Activated T-cell treated with anti-CD3 and anti-CD28 coated beads, Interleukin-2, amount 50 U/mL, for 24 hours (primary cell): ENCODE measurements around the gene SLC12A3.

Experiments
- DNase-seq: peaks from one replicate; pipeline ENCODE4 v3.0.0-alpha.2; 2020
- H3K27ac Mint-ChIP-seq: 2 replicates; pipeline ENCODE4 v1.8.0; 2020; ENCODE audit warnings: mild to moderate bottlenecking, mixed read lengths
- H3K27me3 Mint-ChIP-seq: 2 replicates; pipeline ENCODE4 v1.8.0; 2020; ENCODE audit warnings: mixed read lengths
- H3K36me3 Mint-ChIP-seq: 2 replicates; pipeline ENCODE4 v1.8.0; 2020; ENCODE audit warnings: low read depth, mixed read lengths
- H3K4me1 Mint-ChIP-seq: 2 replicates; pipeline ENCODE4 v1.8.0; 2020; ENCODE audit warnings: low read depth, mixed read lengths
- H3K4me3 Mint-ChIP-seq: 2 replicates; pipeline ENCODE4 v1.8.0; 2020; ENCODE audit warnings: mild to moderate bottlenecking, moderate library complexity, mixed read lengths
- H3K9me3 Mint-ChIP-seq: 2 replicates; pipeline ENCODE4 v1.8.0; 2020; ENCODE audit warnings: mixed read lengths

Gene SLC12A3

GRCh38 chr16:56941092-56941491 is 76.1 kb downstream of the SLC12A3 start:
- H3K27ac Mint-ChIP-seq, result peak overlapping the region; percentile 96
- no peaks in the 10 kb centered on the region for H3K27me3 Mint-ChIP-seq
- H3K4me1 Mint-ChIP-seq, result peaks cover 93% of the 10 kb centered on the region
- DNase-seq, result no peak
- H3K9me3 Mint-ChIP-seq, result no peaks in the 10 kb centered on the region
- H3K36me3 Mint-ChIP-seq, result peaks cover 97% of the 10 kb centered on the region
- H3K4me3 Mint-ChIP-seq, result no peak overlapping the region

GRCh38 chr16:56941856-56942331 is 76.9 kb downstream of the SLC12A3 start:
- Mint-ChIP-seq H3K27me3 (no peaks in the 10 kb centered on the region), H3K4me1 (peaks cover 91% of the 10 kb centered on the region), H3K9me3 (no peaks in the 10 kb centered on the region), H3K36me3 (peaks cover 97% of the 10 kb centered on the region), H3K4me3 (no peak overlapping the region), H3K27ac (peak overlapping the region; percentile 96)
- DNase-seq, result no peak

GRCh38 chr16:56943761-56944375 is 78.9 kb downstream of the SLC12A3 start:
- Mint-ChIP-seq H3K27me3 (no peaks in the 10 kb centered on the region), H3K9me3 (no peaks in the 10 kb centered on the region), H3K27ac (peak overlapping the region; percentile 96), H3K36me3 (peaks cover 88% of the 10 kb centered on the region), H3K4me1 (peaks cover 75% of the 10 kb centered on the region), H3K4me3 (peak overlapping the region; percentile 62)
- DNase-seq, result no peak

DNA sequence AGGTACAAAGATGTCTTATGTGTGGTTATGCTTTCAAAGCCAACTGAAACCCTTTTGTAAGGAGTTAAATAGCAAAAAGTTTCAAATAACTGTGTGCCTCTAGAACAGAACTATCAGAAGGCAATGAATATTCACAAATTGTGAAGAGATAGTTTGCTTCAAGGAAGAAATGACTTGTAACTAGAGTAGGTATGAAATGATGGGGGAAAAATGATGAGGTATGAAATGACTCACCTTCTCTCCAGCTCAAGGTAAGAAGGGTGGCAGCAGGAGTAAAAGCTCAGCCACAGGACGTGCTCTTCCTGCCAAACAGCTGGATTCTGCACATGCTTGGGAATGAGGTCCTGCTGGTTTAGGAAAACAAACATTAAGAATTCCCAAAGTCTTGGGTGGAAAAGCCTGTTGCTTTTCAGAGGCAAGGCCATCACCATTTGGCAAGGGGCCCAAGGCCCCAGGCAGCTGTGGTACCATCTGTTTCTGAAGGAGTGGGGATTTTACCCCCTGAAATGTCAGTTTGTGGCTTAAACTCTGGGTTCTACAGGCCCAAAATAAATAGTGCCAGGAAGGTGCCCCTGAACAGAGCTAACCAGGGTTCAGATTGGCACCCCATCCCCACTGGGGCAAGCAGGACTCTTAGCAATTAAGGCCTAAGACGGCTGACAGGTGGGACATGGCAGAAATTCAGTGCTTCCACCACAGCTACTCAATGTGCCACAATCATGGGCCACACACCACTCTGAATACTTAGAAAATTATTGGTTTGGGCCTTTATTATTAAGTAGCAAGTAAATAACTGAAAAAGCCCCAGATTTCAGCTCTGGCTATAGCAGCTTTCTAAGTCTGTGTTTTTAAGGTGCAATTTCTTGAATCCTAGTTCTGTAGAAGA is 80.2 kb downstream of the SLC12A3 start:
- peak overlapping the region; percentile 62 for H3K4me3 Mint-ChIP-seq
- H3K9me3 Mint-ChIP-seq, result no peaks in the 10 kb centered on the region
- H3K4me1 Mint-ChIP-seq, result peaks cover 65% of the 10 kb centered on the region
- DNase-seq, result peak; percentile 72
- H3K27ac Mint-ChIP-seq, result peak overlapping the region; percentile 96
- no peaks in the 10 kb centered on the region for H3K27me3 Mint-ChIP-seq
- H3K36me3 Mint-ChIP-seq, result peaks cover 76% of the 10 kb centered on the region

GRCh38 chr16:56945847-56946527 is 81.0 kb downstream of the SLC12A3 start:
- no peak overlapping the region for H3K4me3 Mint-ChIP-seq
- peaks cover 63% of the 10 kb centered on the region for H3K4me1 Mint-ChIP-seq
- H3K27ac Mint-ChIP-seq, result peak overlapping the region; percentile 67
- peaks cover 68% of the 10 kb centered on the region for H3K36me3 Mint-ChIP-seq
- no peaks in the 10 kb centered on the region for H3K27me3 Mint-ChIP-seq
- H3K9me3 Mint-ChIP-seq, result no peaks in the 10 kb centered on the region
- DNase-seq, result no peak

- peaks cover 62% of the 10 kb centered on the region for H3K4me1 Mint-ChIP-seq
These were observed 82.0 kb downstream of the SLC12A3 start for GRCh38 chr16:56946767-56947603.

DNA sequence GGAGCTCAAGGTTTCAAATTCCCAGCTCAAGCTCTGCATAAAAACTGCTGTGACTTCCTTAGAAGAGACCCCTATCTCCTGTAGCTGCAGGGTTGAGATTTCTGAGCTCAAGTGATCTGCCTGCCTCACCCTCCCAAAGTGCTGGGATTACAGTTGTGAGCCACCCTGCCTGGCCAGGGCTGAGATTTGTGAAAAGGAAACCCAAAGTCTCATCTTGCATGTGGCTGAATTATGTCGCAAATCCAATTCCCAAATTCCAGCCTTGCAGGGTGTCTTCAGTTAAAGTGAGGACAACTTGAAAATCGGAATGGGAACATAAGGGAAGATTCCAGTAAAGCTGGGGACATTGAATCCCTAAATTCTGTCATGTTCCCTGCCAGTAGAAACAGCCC is 82.6 kb downstream of the SLC12A3 start:
- Mint-ChIP-seq H3K27ac (peak overlapping the region; percentile 44), H3K4me1 (peaks cover 56% of the 10 kb centered on the region), H3K27me3 (no peaks in the 10 kb centered on the region), H3K36me3 (peaks cover 54% of the 10 kb centered on the region), H3K9me3 (no peaks in the 10 kb centered on the region), H3K4me3 (no peak overlapping the region)
- no peak for DNase-seq

More at GRCh38 chr16:56946767-56947603, 82.0 kb downstream of the SLC12A3 start:
- DNase-seq, result no peak
- Mint-ChIP-seq H3K36me3 (peaks cover 60% of the 10 kb centered on the region), H3K9me3 (no peaks in the 10 kb centered on the region), H3K4me3 (no peak overlapping the region), H3K27me3 (no peaks in the 10 kb centered on the region), H3K27ac (peak overlapping the region; percentile 81)

- DNase-seq, result no peak
- no peak overlapping the region for H3K27ac Mint-ChIP-seq
- H3K4me3 Mint-ChIP-seq, result no peak overlapping the region
- H3K27me3 Mint-ChIP-seq, result no peaks in the 10 kb centered on the region
- H3K9me3 Mint-ChIP-seq, result no peaks in the 10 kb centered on the region
- H3K4me1 Mint-ChIP-seq, result peaks cover 49% of the 10 kb centered on the region
- peaks cover 48% of the 10 kb centered on the region for H3K36me3 Mint-ChIP-seq
These were observed 83.2 kb downstream of the SLC12A3 start for GRCh38 chr16:56948234-56948633.

GRCh38 chr16:56950051-56950450 is 85.0 kb downstream of the SLC12A3 start:
- no peaks in the 10 kb centered on the region for H3K27me3 Mint-ChIP-seq
- no peaks in the 10 kb centered on the region for H3K9me3 Mint-ChIP-seq
- peak overlapping the region; percentile 45 for H3K27ac Mint-ChIP-seq
- H3K4me1 Mint-ChIP-seq, result peaks cover 31% of the 10 kb centered on the region
- DNase-seq, result peak; percentile 30
- H3K36me3 Mint-ChIP-seq, result peaks cover 29% of the 10 kb centered on the region
- H3K4me3 Mint-ChIP-seq, result no peak overlapping the region

- peaks cover 27% of the 10 kb centered on the region for H3K4me1 Mint-ChIP-seq
- H3K36me3 Mint-ChIP-seq, result peaks cover 25% of the 10 kb centered on the region
- H3K9me3 Mint-ChIP-seq, result no peaks in the 10 kb centered on the region
- peak overlapping the region; percentile 45 for H3K27ac Mint-ChIP-seq
- no peaks in the 10 kb centered on the region for H3K27me3 Mint-ChIP-seq
- no peak overlapping the region for H3K4me3 Mint-ChIP-seq
- DNase-seq, result peak; percentile 32
These were observed 85.4 kb downstream of the SLC12A3 start for GRCh38 chr16:56950455-56950854.

- DNase-seq, result peak; percentile 72
- H3K9me3 Mint-ChIP-seq, result no peaks in the 10 kb centered on the region
- H3K4me1 Mint-ChIP-seq, result peaks cover 24% of the 10 kb centered on the region
- peaks cover 20% of the 10 kb centered on the region for H3K36me3 Mint-ChIP-seq
- H3K4me3 Mint-ChIP-seq, result no peak overlapping the region
- peak overlapping the region; percentile 56 for H3K27ac Mint-ChIP-seq
- no peaks in the 10 kb centered on the region for H3K27me3 Mint-ChIP-seq
These were observed 86.1 kb downstream of the SLC12A3 start for GRCh38 chr16:56950881-56951771.

GRCh38 chr16:56953006-56953405 is 88.0 kb downstream of the SLC12A3 start:
- peak; percentile 26 for DNase-seq
- Mint-ChIP-seq H3K9me3 (no peaks in the 10 kb centered on the region), H3K4me1 (peaks cover 17% of the 10 kb centered on the region), H3K4me3 (no peak overlapping the region), H3K27ac (no peak overlapping the region), H3K36me3 (peaks cover 4% of the 10 kb centered on the region), H3K27me3 (no peaks in the 10 kb centered on the region)

- no peak for DNase-seq
- Mint-ChIP-seq H3K4me1 (peaks cover 7% of the 10 kb centered on the region), H3K4me3 (no peak overlapping the region), H3K9me3 (no peaks in the 10 kb centered on the region), H3K27me3 (no peaks in the 10 kb centered on the region), H3K36me3 (no peaks in the 10 kb centered on the region), H3K27ac (peak overlapping the region; percentile 33)
These were observed 91.1 kb downstream of the SLC12A3 start for GRCh38 chr16:56956076-56956475.
